SH-SY5Y (cell line): ENCODE data around the gene ARID3A.

Source experiments
- GATA2 ChIP-seq: IDR thresholded peaks from 2 replicates; pipeline ENCODE4 v1.6.1; 2011; ENCODE audit warnings: mild to moderate bottlenecking, low read depth, low read length
- GATA3 ChIP-seq: IDR thresholded peaks from 2 replicates; pipeline ENCODE4 v1.6.1; 2011; ENCODE audit warnings: low read depth, mild to moderate bottlenecking, low read length, moderate library complexity

DNA sequence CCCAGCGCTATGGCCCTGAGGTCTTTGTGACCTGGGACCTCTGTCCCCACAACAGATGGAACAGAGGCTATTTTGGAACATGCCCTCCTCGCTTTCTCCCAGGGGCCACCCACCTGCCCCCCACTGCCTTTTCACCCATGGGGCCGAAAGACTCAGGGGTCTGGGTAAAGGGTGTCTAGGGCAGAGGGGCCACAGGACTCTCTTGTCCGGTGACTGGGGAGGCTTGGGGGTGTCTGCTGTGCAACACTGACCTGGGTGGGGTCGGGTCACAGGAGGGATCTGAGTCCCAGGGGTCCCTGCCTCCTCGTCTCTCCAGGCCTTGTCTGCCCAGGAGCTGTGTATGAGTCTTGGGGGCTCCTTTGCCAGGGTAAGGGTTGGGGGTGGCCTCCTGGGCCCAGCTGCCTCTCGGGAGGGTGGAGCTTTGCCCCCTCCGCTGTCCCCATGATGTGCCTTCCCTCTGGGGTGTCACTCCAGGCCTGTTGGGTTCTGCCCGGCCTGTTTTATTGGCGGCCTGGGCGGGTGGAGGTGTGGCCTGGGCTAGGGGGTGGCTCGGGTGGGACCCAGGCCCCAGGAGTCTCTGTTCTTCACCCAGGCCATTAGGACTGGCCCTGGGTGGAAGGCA is 2.1 kb downstream of the ARID3A start:
- TF ChIP-seq GATA2 (no peak), GATA3 (no peak)
